ENCODE results near the gene CCNL1. TPM values are rescaled to one million over a fixed set of nuclear protein-coding genes. Genes with fewer than 3 reads are reported as not detected.
"Not testable (repeated sequence)": the region's sequence is repeated elsewhere in the genome, so short reads cannot be mapped to it uniquely, and the experiment has no call there.

Gene CCNL1
- total RNA-seq, 1 donor from 2014 or later, result 171 TPM

DNA sequence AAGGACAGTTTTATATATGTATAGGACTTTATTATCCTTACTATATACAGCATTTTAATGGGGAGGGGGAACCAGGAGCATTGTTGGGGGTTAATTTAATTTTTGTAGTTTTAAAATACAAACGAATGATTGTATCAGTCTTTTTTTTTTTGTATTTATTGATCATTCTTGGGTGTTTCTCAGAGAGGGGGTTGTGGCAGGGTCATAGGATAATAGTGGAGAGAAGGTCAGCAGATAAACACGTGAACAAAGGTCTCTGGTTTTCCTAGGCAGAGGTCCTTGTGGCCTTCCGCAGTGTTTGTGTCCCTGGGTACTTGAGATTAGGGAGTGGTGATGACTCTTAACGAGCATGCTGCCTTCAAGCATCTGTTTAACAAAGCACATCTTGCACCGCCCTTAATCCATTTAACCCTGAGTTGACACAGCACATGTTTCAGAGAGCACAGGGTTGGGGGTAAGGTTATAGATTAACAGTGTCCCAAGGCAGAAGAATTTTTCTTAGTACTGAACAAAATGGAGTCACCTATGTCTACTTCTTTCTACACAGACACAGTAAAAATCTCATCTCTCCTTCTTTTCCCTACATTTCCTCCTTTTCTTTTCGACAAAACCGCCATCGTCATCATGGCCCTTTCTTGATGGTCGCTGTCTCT, 18.0 kb upstream of the CCNL1 start:
- not testable (repeated sequence) for H3K27ac Mint-ChIP-seq, H3K4me3 Mint-ChIP-seq, DNase-seq, H3K27me3 Mint-ChIP-seq, H3K9me3 Mint-ChIP-seq
- peaks cover 38% of the 10 kb centered on the region for H3K36me3 Mint-ChIP-seq (ENCODE audit: low read depth)
- peaks cover 21% of the 10 kb centered on the region for H3K4me1 Mint-ChIP-seq
- intact Hi-C loops (cut with micrococcal nuclease), result loop anchor here (5.0 kb wide), 1 partner anchor 1326 kb away; the partner anchor contains the start of gene SLC33A1

DNA sequence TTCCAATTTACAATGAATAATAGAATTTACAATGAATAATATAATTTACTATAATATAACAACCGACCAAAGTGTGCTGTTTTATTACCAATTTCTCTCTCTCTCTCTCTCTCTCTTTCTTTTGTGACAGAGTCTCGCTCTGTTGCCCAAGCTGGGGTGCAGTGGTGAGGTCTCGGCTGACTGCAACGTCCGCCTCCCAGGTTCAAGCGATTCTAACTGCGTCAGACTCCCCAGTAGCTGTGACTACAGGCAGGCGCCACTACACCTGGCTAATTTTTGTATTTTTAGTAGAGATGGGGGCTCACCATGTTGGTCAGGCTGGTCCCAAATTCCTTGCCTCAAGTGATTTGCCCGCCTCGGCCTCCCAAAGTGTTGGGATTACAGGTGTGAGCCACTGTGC, 17.0 kb upstream of the CCNL1 start:
- Mint-ChIP-seq H3K27me3 (peaks cover 2% of the 10 kb centered on the region), H3K4me3 (peak overlapping the region; percentile 55)

DNA sequence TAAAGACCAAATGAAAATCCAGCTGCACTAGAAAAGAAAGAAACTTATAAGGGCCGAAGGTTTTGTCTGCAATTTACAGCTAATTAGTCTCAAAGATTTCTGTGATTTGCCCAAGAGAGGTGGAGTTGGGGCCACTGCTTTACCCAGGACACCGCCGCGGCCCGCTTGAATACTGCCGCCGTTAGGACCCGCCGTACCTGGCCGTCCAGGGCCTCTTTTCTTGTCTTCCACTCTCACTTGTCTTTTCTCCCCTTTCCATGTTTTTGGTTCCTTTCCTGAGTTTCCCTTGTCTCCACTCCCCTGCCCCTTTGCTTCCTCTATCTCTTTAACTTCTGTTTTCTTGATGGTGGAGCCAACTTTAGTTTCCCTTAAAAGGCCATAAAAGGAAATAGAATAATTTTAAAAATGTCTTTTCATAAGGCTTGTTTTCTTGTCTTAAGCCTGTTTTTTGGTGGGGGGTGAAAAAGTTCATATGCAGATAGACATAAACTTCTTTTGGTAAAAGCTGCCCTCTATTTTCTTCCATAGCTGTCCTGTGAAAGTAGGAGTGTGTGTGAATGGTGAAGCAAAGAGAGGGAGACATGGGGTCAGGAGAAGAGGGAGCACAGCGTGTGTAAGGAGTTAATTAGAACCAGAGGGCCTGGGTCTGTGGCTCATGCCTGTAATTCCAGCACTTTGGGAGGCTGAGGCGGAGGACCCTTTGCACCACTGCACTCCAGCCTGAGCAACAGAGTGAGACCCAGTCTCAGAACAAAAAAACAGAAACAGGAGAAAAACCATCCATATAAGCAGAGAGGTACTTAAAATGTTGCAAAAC, 16.0 kb upstream of the CCNL1 start:
- peaks cover 27% of the 10 kb centered on the region for H3K36me3 Mint-ChIP-seq (ENCODE audit: low read depth)
- peak overlapping the region; percentile 99 for H3K27ac Mint-ChIP-seq
- intact Hi-C loops (cut with micrococcal nuclease), result loop anchor here (1.0 to 5.0 kb wide), 10 partner anchors 16 to 1324 kb away; partner anchors contain the start of genes CCNL1, SLC33A1, SSR3 and TIPARP
- peaks cover 2% of the 10 kb centered on the region for H3K27me3 Mint-ChIP-seq
- DNase-seq, result peak; percentile 78
- peak overlapping the region; percentile 89 for H3K4me3 Mint-ChIP-seq
- no peaks in the 10 kb centered on the region for H3K9me3 Mint-ChIP-seq
- peaks cover 25% of the 10 kb centered on the region for H3K4me1 Mint-ChIP-seq

More for the DNA sequence above, 17.0 kb upstream of the CCNL1 start:
- Mint-ChIP-seq H3K9me3 (no peaks in the 10 kb centered on the region), H3K4me1 (peaks cover 20% of the 10 kb centered on the region), H3K36me3 (ENCODE audit: low read depth) (peaks cover 32% of the 10 kb centered on the region), H3K27ac (no peak overlapping the region)
- intact Hi-C loops (cut with micrococcal nuclease), result loop anchor here (5.0 kb wide), 1 partner anchor 1325 kb away; the partner anchor contains the start of gene SLC33A1
- no peak for DNase-seq

DNA sequence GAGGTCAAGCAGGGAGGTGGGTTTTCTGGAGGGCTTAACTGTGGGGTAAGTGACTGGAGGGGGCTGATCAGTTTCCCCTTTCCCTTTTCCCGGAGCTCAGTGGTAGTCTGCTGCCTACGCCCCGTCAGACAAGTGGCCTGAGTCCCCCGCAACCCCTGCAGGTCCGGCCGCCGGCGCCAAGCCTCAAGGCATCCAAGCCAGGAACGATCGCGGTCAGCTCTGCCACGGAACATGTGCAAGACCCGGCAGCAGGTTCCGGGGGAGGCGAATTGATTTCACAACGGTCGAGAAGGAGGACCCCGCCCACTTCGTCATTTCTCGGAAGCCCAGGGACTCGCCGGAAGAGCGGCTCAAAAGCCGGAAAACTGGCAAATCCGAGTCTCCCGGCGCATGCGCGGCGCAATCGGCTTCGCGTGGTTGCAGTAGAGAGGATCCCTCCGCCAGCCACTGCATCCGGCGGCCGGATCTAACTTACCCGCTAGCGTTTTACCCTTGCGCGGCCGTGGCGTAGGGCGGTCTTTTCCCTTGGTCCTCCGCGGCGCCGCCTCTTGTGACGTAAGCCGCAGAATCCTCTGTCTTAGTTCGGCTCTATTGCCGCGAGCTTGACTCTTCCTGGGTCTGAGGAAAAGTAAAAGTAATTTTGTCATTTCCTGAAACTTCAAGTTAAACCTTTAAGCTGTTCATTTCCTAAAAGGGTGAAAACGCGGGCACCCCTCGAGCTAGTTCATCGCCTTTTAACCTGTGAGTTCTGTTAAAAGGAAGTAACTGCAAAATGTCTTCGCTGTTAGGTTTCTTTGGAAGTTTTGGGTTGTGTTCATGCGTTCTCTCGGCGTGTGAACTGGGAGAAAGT, 14.9 kb upstream of the CCNL1 start:
- H3K4me3 Mint-ChIP-seq, result peak overlapping the region; percentile 89
- peaks cover 2% of the 10 kb centered on the region for H3K27me3 Mint-ChIP-seq

DNA sequence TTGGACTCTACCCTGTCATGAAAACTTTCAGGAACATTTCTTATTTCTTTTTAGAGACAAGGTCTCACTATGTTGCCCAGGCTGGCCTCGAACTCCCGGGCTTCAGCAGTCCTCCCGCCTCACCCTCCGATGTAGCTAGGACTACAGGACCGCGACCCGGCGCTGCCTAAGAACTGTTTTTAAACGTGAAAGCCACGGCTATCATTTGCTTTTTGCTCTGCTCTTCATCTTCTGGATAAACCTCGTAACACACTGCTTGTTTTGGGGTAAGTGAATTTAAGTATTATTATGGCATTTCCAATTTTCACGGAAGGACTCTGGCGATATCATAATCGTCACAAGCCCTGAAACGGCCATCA, 14.3 kb upstream of the CCNL1 start:
- Mint-ChIP-seq H3K9me3 (no peaks in the 10 kb centered on the region), H3K27ac (peak overlapping the region; percentile 99), H3K4me3 (peak overlapping the region; percentile 89), H3K4me1 (peaks cover 25% of the 10 kb centered on the region), H3K27me3 (peaks cover 2% of the 10 kb centered on the region), H3K36me3 (ENCODE audit: low read depth) (peaks cover 13% of the 10 kb centered on the region)
- intact Hi-C loops (cut with micrococcal nuclease), result loop anchor here (2.0 kb wide), 2 partner anchors 27 to 619 kb away; partner anchors contain the start of gene SSR3
- DNase-seq, result peak; percentile 78

More for the DNA sequence above, 14.9 kb upstream of the CCNL1 start:
- Mint-ChIP-seq H3K36me3 (ENCODE audit: low read depth) (peaks cover 19% of the 10 kb centered on the region), H3K4me1 (peaks cover 25% of the 10 kb centered on the region), H3K9me3 (no peaks in the 10 kb centered on the region), H3K27ac (peak overlapping the region; percentile 99)
- peak; percentile 99 for DNase-seq
- intact Hi-C loops (cut with micrococcal nuclease), result loop anchor here (1.0 to 5.0 kb wide), 10 partner anchors 15 to 1323 kb away; partner anchors contain the start of genes CCNL1, SLC33A1, SSR3 and TIPARP

DNA sequence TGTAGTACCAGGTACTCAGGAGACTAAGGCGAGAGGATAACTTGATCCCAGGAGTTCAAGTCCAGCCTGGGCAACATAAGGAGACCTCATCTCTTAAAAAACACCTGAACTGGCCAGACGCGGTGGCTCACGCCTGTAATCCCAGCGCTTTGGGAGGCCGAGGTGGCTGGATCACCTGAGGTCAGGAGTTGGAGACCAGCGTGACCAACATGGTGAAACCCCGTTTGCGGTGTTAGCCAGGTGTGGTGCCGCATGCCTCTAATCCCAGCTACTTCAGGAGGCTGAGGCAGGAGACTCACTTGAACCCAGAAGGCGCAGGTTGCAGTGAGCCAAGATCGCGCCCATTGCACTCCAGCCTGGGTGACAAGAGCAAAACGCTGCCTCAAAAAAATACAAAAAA, 13.4 kb upstream of the CCNL1 start:
- H3K4me3 Mint-ChIP-seq; H3K9me3 Mint-ChIP-seq; DNase-seq; H3K27me3 Mint-ChIP-seq; intact Hi-C loops (cut with micrococcal nuclease): not testable (repeated sequence)
- peaks cover 25% of the 10 kb centered on the region for H3K4me1 Mint-ChIP-seq
- peak overlapping the region; percentile 67 for H3K27ac Mint-ChIP-seq
- H3K36me3 Mint-ChIP-seq (ENCODE audit: low read depth), result peaks cover 12% of the 10 kb centered on the region

DNA sequence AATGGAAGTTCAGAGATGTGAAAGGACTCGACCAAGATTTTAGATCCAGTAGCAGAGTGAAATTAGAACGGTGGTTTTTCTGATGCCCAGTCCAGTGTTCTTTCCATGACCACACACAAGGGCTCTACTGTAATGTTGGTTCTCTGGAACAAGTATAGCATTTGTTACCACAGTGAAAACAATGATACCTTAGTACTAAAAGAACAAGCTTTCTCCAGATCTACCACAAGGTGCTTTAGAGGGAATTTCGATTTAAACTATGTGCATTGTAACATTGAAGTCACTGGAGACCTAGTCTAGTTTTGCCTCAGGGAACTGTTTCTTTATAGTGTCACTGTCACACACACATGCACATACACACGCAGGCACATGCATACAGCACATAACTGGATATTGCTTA, 12.8 kb upstream of the CCNL1 start:
- H3K4me3 Mint-ChIP-seq, result peak overlapping the region; percentile 23
- H3K9me3 Mint-ChIP-seq, result no peaks in the 10 kb centered on the region
- no peak for DNase-seq
- H3K27me3 Mint-ChIP-seq, result peaks cover 2% of the 10 kb centered on the region
- H3K4me1 Mint-ChIP-seq, result peaks cover 25% of the 10 kb centered on the region
- peak overlapping the region; percentile 67 for H3K27ac Mint-ChIP-seq
- H3K36me3 Mint-ChIP-seq (ENCODE audit: low read depth), result peaks cover 6% of the 10 kb centered on the region
- intact Hi-C loops (cut with micrococcal nuclease), result no loop called here

GRCh38 chr3:157170861-157171260, 10.9 kb upstream of the CCNL1 start:
- peaks cover 2% of the 10 kb centered on the region for H3K27me3 Mint-ChIP-seq
- H3K4me1 Mint-ChIP-seq, result peaks cover 17% of the 10 kb centered on the region
- no peaks in the 10 kb centered on the region for H3K9me3 Mint-ChIP-seq
- no peak overlapping the region for H3K27ac Mint-ChIP-seq
- no peak for DNase-seq
- intact Hi-C loops (cut with micrococcal nuclease), result no loop called here
- peaks cover 2% of the 10 kb centered on the region for H3K36me3 Mint-ChIP-seq (ENCODE audit: low read depth)
- no peak overlapping the region for H3K4me3 Mint-ChIP-seq

GRCh38 chr3:157167371-157168042, 7.6 kb upstream of the CCNL1 start:
- H3K4me3 Mint-ChIP-seq, result no peak overlapping the region
- peaks cover 4% of the 10 kb centered on the region for H3K36me3 Mint-ChIP-seq (ENCODE audit: low read depth)
- H3K9me3 Mint-ChIP-seq, result no peaks in the 10 kb centered on the region
- no peaks in the 10 kb centered on the region for H3K27me3 Mint-ChIP-seq
- no peak overlapping the region for H3K27ac Mint-ChIP-seq
- intact Hi-C loops (cut with micrococcal nuclease), result no loop called here
- peaks cover 14% of the 10 kb centered on the region for H3K4me1 Mint-ChIP-seq
- DNase-seq, result no peak

DNA sequence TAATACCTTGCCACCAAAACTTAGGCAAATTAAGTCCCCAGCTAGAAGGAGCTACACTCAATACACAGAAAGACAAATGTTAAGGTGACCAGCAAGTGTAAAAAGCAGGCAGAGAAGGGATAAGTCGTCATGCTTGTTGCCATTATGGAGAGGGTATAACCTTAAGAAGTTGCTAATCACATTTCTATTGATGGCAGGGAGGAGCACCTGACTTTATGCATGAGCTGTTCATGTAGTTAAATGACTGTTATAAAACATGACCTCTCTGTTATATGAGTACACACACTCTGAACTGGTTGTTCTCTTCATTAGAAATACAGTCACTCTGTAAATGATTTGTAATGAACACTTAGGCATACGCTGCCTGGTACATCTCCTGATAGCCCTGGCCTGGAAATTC, 6.6 kb upstream of the CCNL1 start:
- Mint-ChIP-seq H3K4me1 (peaks cover 16% of the 10 kb centered on the region), H3K36me3 (ENCODE audit: low read depth) (peaks cover 4% of the 10 kb centered on the region), H3K9me3 (no peaks in the 10 kb centered on the region), H3K27ac (no peak overlapping the region), H3K4me3 (no peak overlapping the region), H3K27me3 (no peaks in the 10 kb centered on the region)
- intact Hi-C loops (cut with micrococcal nuclease), result no loop called here
- no peak for DNase-seq

DNA sequence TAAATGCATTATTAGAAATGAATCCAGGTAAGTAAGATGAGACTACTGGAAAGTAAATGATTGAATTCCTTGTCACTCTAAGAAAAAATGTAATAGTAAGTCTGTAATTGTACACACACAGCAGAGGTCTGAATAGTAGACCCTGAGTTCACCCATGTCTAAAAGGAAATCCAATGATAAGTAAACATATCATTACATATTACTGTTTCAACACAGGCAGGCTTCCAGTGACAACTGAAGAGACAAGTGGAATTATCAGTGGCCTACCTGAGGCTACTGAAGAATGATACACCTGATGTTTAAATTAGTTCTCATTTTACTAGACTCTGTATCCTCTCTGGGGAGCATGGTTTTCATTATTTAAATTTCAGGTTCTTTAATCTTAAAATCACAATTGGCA, 6.2 kb upstream of the CCNL1 start:
- peaks cover 4% of the 10 kb centered on the region for H3K36me3 Mint-ChIP-seq (ENCODE audit: low read depth)
- no peak overlapping the region for H3K27ac Mint-ChIP-seq
- H3K9me3 Mint-ChIP-seq, result no peaks in the 10 kb centered on the region
- H3K4me1 Mint-ChIP-seq, result peaks cover 14% of the 10 kb centered on the region
- no peak for DNase-seq
- intact Hi-C loops (cut with micrococcal nuclease), result no loop called here
- no peaks in the 10 kb centered on the region for H3K27me3 Mint-ChIP-seq
- no peak overlapping the region for H3K4me3 Mint-ChIP-seq

DNA sequence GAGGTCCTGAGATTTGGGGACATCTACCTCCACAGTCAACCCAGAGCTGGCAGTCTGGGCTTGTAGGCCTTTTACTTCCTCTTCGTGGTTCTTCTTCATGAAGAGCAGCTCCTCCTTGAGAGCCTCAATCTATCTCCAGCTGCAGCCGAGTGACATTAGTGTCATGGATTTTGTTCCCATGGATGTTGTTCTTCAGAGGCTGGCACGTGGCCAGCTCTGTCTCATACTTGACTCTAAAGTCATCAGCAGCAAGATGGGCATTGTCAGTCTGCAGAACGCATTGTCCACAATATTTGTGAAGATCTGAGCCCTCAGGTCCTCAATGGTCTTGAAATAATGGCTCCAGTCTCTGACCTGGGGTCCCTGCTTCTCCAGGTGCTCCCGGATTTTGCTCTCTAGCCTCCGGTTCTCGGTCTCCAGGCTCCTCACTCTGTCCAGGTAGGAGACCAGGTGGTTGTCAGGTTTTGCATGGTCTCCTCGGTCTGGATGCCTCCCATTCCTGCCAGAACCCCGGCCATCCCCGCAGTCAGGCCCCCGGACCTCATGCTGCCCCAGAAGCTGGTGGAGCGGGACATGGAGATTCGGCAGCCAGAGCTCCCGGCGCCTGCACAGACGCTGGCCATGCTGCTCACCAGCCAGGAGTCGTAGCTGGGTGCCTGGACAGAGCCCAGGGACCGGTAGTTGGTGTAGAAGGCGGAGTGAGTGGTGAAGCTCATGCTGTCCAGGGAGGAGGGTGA, 3.4 kb upstream of the CCNL1 start:
- H3K27me3 Mint-ChIP-seq, result no peaks in the 10 kb centered on the region
- DNase-seq, result no peak
- H3K27ac Mint-ChIP-seq, result no peak overlapping the region
- H3K4me3 Mint-ChIP-seq, result no peak overlapping the region
- H3K36me3 Mint-ChIP-seq (ENCODE audit: low read depth), result peaks cover 19% of the 10 kb centered on the region
- intact Hi-C loops (cut with micrococcal nuclease), result loop anchor here (5.0 kb wide), 2 partner anchors 681 to 1311 kb away; partner anchors contain the start of gene SLC33A1
- no peaks in the 10 kb centered on the region for H3K9me3 Mint-ChIP-seq
- H3K4me1 Mint-ChIP-seq, result peaks cover 22% of the 10 kb centered on the region

Data from activated CD4-positive, alpha-beta T cell treated with anti-CD3 and anti-CD28 coated beads, Interleukin-2, amount 10 ng/mL, durations not matched to agents 24 days and 14 days (primary cell).